Measurements from ENCODE around the gene MDM1.

DNA sequence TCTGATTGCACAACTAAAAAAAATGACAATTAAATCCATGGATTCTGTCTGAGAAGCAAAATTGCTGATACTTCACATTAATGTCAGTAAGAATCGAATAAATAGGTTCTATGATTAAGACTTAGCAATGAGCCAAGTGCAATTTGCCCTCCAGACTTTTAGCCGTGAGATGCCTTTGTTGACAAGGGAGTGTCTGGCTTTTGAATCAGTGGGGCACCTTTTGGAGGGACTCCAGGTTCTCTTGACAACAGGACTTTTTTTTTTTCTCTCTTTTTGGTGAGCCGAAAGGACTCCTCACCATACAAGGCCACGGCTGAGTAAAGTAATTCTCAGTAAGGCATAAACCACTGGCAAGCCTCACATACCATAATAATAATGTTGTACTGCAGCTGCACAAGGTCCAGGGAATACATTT, 4.7 kb upstream of the MDM1 start:
- no peak for TF ChIP-seq PPARA (CRISPR knock-in tag; IDR thresholded peaks at IDR 0.05; ENCODE audit: borderline replicate concordance)
- TF ChIP-seq RARB (CRISPR knock-in tag; IDR thresholded peaks at IDR 0.05) = no peak
- no peak for TF ChIP-seq ZFP30 (CRISPR knock-in tag; IDR thresholded peaks at IDR 0.05)
- TF ChIP-seq ISL1 (CRISPR knock-in tag; IDR thresholded peaks at IDR 0.05) = no peak
- TF ChIP-seq, protein P1, sequence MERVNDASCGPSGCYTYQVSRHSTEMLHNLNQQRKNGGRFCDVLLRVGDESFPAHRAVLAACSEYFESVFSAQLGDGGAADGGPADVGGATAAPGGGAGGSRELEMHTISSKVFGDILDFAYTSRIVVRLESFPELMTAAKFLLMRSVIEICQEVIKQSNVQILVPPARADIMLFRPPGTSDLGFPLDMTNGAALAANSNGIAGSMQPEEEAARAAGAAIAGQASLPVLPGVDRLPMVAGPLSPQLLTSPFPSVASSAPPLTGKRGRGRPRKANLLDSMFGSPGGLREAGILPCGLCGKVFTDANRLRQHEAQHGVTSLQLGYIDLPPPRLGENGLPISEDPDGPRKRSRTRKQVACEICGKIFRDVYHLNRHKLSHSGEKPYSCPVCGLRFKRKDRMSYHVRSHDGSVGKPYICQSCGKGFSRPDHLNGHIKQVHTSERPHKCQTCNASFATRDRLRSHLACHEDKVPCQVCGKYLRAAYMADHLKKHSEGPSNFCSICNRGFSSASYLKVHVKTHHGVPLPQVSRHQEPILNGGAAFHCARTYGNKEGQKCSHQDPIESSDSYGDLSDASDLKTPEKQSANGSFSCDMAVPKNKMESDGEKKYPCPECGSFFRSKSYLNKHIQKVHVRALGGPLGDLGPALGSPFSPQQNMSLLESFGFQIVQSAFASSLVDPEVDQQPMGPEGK (CRISPR knock-in tag; IDR thresholded peaks at IDR 0.05; ENCODE audit: borderline replicate concordance) = no peak
- TF ChIP-seq ZFP3 (CRISPR knock-in tag; IDR thresholded peaks at IDR 0.05) = no peak
- no peak for TF ChIP-seq TSHZ2 (CRISPR knock-in tag; IDR thresholded peaks at IDR 0.05)
- no peak for TF ChIP-seq TOX (CRISPR knock-in tag; IDR thresholded peaks at IDR 0.05; ENCODE audit: borderline replicate concordance)
- no peak for TF ChIP-seq TCF4 (CRISPR knock-in tag; IDR thresholded peaks at IDR 0.05; ENCODE audit: borderline replicate concordance)
- TF ChIP-seq ZC3H10 (CRISPR knock-in tag; IDR thresholded peaks at IDR 0.05) = no peak
- TF ChIP-seq, protein P2, sequence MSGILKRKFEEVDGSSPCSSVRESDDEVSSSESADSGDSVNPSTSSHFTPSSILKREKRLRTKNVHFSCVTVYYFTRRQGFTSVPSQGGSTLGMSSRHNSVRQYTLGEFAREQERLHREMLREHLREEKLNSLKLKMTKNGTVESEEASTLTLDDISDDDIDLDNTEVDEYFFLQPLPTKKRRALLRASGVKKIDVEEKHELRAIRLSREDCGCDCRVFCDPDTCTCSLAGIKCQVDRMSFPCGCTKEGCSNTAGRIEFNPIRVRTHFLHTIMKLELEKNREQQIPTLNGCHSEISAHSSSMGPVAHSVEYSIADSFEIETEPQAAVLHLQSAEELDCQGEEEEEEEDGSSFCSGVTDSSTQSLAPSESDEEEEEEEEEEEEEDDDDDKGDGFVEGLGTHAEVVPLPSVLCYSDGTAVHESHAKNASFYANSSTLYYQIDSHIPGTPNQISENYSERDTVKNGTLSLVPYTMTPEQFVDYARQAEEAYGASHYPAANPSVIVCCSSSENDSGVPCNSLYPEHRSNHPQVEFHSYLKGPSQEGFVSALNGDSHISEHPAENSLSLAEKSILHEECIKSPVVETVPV (CRISPR knock-in tag; IDR thresholded peaks at IDR 0.05) = no peak

Data from SK-N-SH treated with all-trans-retinoic acid at 6 μM for 48 hours (cell line).